Fibroblast of villous mesenchyme (primary cell): ENCODE measurements around the gene GUCY1B1. TPM values are rescaled to one million over a fixed set of nuclear protein-coding genes. Genes with fewer than 3 reads are reported as not detected.

ENCODE experiments used
- DNase-seq: peaks from one replicate; pipeline ENCODE4 v3.0.0-alpha.2; 2010; ENCODE audit warnings: low read depth
- H3K4me3 ChIP-seq: 2 replicates; pipeline ENCODE4 v1.5.1; 2011; ENCODE audit warnings: low read depth, mild to moderate bottlenecking, low read length
- total RNA-seq: library from RNA; depleted of rRNA; stranded (reverse); fragments of >200 nt; gene quantifications from 2 replicates; pipeline ENCODE4 v1.2.3, GENCODE V29; 2012
- TF ChIP-seq, protein P1 (sequence below): IDR thresholded peaks from 2 replicates; pipeline ENCODE4 v1.5.1; 2012; ENCODE audit warnings: low read depth, mild to moderate bottlenecking, low read length; ENCODE audit not compliant: insufficient read depth

The GUCY1B1 gene
- total RNA-seq, 1 donor: 1.7 TPM

DNA sequence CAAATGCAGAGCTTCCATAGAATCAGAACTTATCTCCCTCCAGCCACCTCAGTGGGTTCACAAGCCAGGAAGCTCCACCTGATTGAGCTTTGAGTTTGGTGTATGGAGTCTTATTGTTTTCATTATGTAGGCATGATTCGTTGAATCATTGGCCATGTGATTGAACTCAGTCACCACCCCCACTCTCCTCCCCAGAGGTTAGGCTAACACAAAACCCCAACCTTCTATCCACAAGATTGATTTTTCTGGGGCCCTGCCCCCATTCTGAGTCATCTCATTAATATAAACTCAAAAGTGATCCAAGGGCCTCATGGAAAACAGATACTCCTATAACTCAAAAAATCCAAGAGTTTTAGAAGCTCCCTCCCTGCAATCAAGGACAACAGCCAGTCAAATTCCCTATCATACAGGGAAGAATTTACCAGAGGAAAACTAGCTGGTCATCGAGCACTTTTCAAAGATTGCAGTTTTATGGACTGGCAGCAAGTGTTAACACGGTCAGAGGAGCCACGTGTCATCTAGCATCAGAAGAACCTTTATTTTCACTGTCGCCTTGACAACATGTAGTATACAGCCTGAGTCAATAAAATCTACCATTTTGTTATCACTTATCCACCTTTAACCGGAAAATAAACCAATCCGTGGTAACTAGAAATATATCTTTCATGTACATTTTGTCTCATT lies 35.9 kb upstream of the GUCY1B1 start:
- no peak overlapping the region for H3K4me3 ChIP-seq
- TF ChIP-seq, protein P1, sequence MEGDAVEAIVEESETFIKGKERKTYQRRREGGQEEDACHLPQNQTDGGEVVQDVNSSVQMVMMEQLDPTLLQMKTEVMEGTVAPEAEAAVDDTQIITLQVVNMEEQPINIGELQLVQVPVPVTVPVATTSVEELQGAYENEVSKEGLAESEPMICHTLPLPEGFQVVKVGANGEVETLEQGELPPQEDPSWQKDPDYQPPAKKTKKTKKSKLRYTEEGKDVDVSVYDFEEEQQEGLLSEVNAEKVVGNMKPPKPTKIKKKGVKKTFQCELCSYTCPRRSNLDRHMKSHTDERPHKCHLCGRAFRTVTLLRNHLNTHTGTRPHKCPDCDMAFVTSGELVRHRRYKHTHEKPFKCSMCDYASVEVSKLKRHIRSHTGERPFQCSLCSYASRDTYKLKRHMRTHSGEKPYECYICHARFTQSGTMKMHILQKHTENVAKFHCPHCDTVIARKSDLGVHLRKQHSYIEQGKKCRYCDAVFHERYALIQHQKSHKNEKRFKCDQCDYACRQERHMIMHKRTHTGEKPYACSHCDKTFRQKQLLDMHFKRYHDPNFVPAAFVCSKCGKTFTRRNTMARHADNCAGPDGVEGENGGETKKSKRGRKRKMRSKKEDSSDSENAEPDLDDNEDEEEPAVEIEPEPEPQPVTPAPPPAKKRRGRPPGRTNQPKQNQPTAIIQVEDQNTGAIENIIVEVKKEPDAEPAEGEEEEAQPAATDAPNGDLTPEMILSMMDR: no peak
- DNase-seq: peak; percentile 13

DNA sequence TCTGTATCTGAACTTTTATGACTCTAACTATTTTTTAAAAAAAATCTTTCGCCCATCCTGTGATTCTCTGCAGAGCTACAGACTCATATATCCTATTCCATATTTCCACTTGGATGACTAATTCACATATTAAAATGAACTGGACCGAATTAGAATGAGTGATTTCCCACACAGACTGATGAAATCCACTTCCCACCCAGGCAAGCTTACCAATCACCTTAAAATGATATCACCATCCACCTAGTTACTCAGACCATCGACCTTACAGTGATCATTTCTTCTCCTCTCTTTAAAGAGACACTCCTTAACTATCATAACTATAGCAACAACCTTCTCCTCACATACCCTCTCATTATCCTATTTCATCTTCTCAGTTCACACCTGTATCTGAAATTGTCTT lies 34.1 kb upstream of the GUCY1B1 start:
- DNase-seq: no peak
- no peak overlapping the region for H3K4me3 ChIP-seq
- TF ChIP-seq, protein P1: no peak

DNA sequence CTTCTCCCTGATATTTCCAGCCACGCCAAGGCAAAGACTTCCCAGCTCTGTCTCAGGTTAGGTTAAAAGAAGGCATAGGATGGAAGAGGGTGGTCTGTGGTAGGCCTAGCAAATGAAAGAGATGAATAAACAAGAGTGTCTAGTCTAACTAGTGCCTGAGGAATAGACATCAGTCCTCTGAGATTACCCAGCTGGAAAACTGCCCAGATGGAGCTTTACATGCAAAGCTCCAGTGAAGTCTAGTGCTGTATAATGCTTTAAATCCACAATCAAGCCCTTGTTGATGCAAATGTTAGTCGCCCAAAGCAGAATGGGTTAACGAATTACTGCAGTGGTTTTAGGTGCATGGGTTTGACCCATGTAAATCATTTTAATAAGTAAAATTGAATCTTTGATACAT lies 24.8 kb upstream of the GUCY1B1 start:
- peak; percentile 15 for DNase-seq
- no peak overlapping the region for H3K4me3 ChIP-seq
- TF ChIP-seq, protein P1: no peak

DNA sequence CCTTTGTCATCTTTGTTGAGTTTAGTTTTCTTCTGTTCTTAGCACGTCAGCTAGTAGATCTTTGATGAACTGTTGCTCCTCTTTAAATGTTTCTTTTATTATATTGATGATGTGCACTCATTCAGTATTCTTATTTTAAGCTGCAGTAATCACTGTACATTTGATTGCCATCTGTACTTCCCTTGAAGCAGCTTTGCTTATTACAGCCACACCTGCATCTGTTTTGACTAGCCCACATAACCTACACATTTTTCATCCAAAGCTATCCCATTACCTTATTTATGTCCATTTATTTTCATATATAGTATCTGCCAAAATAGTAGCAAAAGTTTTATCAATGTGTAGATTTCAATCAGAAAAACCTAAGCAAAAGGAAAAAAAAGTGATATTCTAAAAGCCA lies 23.9 kb upstream of the GUCY1B1 start:
- no peak for DNase-seq
- no peak overlapping the region for H3K4me3 ChIP-seq
- TF ChIP-seq, protein P1: no peak

DNA sequence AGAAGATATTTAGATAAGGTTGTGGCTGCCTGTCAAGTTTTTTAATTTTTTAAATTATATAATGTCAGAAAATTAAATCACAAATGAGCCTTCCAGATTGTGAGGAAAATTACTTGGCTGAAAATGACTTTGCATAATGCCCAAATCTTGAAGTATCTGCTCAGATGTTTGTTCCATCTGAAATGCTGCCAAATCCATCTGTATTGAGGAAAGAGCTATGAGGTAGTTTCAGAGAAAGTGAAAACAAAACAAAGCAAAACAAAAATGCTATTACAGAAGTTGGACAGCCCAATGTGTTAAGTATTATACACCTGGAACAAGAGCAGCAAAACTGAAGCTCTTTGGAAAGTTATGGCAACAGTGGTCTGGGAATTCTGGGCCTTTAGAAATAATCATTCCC lies 23.3 kb upstream of the GUCY1B1 start:
- H3K4me3 ChIP-seq: no peak overlapping the region
- TF ChIP-seq, protein P1: no peak
- peak; percentile 18 for DNase-seq

DNA sequence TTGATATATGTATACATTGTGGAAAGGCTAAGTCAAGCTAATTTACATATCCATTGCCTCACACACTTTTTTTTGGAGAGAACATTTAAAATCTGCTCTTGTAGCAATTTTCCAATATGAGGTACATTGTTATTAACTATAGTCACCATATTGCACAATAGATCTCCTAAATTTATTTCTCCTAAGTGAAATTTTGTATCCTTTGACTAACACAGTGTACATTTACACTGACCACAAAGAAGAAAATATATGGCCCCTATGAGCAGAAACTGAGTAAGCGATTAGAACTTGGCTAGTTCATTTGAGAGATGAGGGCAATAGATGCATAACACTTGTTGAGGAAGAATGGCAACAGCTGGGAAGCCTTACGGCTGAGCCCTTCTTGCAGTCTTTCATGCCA lies 20.3 kb upstream of the GUCY1B1 start:
- peak; percentile 69 for DNase-seq
- no peak overlapping the region for H3K4me3 ChIP-seq
- TF ChIP-seq, protein P1: no peak

DNA sequence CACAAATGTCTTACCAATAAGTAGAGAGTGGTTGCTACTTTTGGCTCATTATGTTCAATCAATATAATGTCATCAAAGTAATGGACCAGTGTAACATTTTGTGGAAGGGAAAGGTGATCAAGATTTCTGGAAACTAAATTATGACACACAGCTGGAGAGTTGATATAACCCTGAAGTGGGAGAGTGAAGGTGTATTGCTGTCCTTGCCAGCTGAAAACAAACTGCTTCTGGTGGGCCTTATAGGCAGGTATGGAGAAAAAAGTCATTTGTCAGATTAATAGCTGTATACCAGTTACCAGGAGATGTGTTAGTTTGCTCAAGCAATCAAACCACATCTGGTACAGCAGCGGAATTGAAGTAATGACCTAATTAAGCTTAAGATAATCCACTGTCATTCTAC lies 17.3 kb upstream of the GUCY1B1 start:
- TF ChIP-seq, protein P1: no peak
- H3K4me3 ChIP-seq: no peak overlapping the region
- no peak for DNase-seq
